GM18951 (cell line): ENCODE results near the gene MT1G.

Experiments
- POLR2A ChIP-seq: IDR thresholded peaks from 4 replicates; pipeline ENCODE4 v1.6.1; 2011; ENCODE audit warnings: mild to moderate bottlenecking; ENCODE audit not compliant: insufficient read length, insufficient read depth; ENCODE audit errors: extremely low read depth
- in situ Hi-C: fragments of 300-500 bp; cut with MboI; formaldehyde crosslinking; loops from one replicate; pipeline ENCODE4 v1.12.0; 2022; ENCODE audit warnings: low sequenced_read_pairs, mixed read lengths, inconsistent platforms; ENCODE audit not compliant: unreplicated experiment

Gene MT1G

DNA sequence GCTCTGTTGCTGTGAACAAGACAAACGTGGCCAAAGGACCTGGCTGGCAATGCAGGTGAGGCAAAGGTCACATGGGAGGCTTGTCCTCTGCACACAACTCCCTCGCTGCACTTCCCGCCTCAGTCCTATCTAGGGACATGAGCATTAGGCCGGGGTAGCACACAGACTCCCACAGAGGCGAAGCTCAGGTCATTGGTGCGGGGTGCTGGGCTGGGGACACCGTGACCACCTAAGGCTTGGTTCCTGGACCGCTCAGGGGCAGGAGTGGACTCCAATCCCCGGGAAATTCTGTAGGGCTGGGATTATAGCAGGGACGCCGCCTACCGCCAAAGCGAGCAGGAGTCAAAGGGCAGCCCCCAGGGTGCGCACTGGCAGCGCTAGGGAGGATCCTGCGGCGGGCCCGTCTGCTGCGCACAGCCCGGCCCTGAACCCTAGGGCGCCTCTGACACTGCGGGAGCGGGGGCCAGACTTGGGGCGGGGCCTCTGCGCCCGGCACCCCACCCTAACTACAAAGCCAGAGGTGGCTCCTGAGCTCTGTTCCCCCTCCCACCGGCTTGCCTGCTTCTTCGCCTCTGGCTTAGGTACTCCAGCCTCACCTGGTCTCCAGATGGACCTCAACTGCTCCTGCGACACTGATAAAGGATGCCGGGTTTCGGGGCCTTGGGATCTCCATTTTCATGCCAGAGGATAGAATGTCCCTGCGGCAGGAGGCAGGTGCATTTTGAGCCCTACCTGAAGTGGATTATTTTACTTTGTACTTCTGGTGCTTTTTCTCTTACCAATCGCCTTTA, 20.0 kb downstream of the MT1G start:
- in situ Hi-C loops = no loop called here
- TF ChIP-seq POLR2A = no peak

DNA sequence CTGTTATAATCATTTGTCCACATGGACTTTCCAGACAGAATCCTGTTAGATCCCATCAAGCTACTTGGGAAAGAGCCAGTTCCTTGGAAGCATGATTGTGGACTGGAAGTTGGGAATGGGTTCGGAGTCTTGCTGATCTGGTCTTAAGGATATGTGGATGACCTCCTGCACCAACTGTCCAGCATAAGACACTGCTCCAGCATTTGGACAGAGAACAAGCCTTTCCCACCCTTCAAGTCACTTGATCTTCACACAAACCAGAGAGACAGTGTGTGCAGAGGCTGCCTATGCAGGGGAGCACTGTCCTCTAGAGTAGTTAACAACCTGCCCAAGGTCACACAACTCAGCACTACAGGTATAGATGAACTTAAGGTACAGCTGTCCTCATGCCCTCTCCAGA, 22.0 kb downstream of the MT1G start:
- TF ChIP-seq POLR2A = no peak
- in situ Hi-C loops = no loop called here

DNA sequence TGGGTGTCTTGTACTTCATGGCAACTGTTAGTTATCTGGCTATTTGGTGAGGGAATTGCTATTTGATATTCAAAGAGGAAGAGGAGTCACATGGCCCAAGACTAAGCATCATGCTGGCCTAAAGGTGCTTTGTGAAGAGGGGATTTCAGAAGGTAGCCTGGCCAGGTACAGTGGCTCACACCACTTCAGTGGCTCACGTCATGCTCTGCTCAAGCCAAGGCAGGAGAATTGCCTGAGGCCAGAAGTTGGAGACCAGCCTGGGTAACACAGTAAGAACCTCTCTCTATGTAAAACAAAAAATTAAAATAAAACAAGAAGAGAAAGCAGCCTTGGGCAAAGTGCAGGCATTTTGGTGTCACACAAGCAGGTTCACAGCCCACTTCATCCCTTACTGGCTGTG, 22.6 kb downstream of the MT1G start:
- in situ Hi-C loops = no loop called here
- no peak for TF ChIP-seq POLR2A

DNA sequence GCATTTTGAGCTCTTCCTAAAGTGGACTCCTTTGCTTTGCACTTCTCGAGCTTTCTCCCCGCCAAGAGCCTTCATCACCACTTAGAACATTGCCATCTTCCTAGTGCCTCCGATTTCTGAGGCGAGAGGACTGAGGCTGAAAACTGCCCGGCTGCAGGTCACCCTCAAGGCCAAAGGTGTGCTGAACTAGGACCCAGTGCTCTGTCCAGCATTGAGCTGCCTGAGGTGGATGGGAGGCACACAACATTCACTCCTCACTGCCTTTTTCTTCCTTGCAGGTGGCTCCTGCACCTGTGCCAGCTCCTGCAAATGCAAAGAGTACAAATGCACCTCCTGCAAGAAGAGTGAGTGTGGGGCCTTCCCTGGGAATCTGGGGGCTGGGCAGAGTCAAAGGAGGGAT, 24.0 kb downstream of the MT1G start:
- in situ Hi-C loops = no loop called here
- TF ChIP-seq POLR2A = no peak

DNA sequence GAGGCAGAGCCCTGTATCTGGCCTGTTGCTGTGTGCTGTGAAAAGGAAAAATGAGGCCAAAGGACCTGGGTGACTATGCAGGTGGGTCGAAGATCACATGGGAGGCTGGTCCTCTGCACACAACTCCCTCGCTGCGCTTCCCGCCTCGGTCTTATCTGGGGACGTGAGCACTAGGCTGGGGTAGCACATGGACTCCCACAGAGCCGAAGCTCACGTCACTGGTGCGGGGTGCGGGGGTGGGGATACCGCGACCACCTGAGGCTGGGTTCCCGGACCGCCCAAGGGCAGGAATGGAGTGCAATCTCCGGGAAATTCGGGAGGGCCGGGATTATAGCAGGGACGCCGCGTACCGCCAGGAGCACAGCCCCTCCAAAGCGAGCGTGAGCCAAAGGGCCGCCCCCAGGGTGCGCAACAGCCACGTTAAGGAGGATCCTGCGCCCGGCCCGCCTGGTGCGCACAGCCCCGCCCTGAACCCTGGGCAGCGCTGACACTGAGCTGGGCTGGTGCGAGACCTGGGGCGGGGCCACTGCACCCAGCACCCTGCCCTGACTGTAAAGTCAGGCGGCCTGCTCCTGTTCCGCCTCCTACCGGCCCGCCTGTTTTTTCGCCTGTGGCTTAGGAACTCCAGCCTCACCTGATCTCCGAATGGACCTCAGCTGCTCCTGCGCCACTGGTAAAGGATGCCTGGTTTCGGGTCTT, 24.6 kb downstream of the MT1G start:
- in situ Hi-C loops = no loop called here
- TF ChIP-seq POLR2A = no peak

DNA sequence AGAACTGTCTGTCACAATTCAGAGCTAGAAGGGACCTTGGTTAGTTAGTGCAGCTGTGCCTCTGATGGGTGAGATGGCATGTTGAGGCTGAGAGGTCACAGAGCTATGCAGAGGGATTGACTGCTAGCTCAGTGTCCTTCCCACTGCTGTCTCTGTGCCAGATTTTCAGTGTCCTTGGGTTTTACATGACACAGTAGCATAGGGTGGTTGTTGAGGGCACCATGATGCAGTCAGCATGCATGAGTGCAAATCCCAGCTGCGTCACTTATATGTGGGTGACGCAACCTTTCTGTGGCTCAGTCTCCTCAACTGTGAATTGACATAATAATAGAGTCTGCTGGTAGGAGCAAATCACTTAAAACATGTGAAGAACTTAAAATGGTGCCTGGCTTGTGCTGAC, 26.7 kb downstream of the MT1G start:
- in situ Hi-C loops = no loop called here
- TF ChIP-seq POLR2A = no peak

DNA sequence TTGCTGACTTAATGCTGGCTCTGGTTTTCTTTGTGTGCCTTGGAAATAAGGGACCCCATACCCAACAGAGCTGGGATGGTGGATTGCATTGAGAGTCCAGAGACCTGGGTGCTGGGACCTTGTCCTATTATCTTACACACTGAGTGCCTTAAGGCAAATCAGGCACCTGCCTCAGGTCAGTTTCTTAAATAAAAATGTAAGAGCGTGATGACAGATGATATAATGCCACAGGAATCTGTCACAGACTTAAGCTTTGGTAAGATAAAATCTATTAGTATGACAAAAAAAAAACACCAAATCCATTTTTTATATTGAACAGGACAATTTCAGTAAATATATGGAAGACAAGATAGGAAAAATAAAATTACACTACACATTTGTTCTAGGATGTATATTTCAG, 27.8 kb downstream of the MT1G start:
- in situ Hi-C loops = no loop called here
- TF ChIP-seq POLR2A = no peak

DNA sequence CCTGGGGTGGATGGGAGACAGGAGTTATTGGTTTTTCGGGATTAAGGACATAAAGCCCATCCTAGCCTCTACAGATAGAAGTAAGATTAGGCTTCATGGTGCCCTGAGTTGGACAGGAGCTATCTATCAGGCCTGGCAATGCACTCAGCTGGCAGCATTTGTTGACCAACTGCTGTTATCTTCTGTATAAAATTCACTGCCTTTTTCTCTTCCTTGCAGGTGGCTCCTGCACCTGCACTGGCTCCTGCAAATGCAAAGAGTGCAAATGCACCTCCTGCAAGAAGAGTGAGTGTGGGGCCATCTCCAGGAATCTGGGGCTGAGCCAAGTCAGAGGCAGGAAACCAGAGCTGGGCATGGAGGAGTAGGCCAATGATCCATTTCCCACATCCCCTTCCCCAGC, 28.8 kb downstream of the MT1G start:
- in situ Hi-C loops = no loop called here
- no peak for TF ChIP-seq POLR2A

DNA sequence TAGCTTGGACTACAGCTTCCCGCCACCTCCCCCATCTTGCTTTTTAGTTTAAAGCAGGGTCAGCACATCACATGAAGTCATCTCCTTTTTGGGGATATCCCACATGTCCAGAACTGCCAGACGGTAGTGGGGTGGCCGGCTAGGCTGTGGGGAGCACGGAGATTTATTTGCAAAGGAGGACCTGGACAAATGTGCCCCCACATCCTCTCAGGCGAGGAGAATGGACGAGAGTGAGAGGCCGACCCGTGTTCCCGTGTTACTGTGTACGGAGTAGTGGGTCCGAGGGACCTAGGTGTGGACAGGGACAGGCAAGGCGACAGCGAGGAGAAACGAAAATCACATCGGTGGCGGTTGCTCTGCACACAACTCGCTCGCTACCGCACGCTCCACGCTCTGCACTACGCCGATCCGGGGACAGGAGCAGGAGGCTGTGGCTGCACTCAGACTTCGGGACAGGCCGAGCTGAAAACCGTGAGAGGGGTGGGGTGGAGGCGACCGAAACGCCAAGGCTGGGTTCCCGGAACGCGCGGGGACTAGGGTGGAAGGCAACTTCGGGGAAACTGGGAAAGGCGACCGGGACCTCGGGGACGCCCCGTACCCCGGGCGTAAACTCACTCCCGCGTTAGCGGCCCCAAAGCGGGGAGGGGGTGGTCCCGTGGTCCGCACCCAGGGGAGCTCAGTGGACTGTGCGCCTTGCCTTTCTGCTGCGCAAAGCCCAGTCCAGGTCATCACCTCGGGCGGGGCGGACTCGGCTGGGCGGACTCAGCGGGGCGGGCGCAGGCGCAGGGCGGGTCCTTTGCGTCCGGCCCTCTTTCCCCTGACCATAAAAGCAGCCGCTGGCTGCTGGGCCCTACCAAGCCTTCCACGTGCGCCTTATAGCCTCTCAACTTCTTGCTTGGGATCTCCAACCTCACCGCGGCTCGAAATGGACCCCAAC, 29.8 kb downstream of the MT1G start, which contains the start of gene MT1A:
TSS of gene MT1A (plus strand) at position 853 of the 937 bp plus-strand sequence. CDS start at position 926, 73 bp downstream.
- in situ Hi-C loops = no loop called here
- no peak for TF ChIP-seq POLR2A

DNA sequence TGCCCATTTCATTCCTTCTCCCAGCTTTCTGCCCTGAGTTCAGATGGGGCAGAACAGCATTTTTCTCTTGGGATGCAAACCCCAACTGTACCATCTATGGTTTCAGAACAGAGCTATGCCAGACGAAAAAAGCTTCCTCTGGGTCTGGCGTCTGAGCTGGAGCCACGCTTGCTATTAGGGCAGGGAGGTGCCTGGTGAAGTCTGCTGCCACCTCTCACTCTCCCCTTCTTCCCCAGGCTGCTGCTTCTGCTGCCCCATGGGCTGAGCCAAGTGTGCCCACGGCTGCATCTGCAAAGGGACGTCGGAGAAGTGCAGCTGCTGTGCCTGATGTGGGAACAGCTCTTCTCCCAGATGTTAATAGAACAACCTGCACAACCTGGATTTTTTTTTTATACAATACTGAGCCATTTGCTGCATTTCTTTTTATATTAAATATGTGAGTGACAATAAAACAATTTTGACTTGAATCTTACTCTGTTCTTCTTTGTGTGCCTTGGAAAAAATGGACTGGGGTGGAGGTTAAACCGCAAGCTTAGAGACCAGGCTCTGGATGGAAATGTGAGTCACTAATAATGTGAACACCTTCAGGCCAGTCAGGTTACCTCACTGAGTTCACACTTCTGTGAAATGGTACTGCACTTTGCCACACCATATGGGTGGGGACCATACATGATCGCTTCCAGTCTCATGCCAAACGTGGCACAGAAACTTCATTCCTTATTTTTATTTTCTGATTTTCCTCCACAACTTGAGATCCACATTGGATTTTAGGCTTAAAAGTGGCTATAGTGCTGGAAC, 31.1 kb downstream of the MT1G start:
- no peak for TF ChIP-seq POLR2A
- in situ Hi-C loops = no loop called here

DNA sequence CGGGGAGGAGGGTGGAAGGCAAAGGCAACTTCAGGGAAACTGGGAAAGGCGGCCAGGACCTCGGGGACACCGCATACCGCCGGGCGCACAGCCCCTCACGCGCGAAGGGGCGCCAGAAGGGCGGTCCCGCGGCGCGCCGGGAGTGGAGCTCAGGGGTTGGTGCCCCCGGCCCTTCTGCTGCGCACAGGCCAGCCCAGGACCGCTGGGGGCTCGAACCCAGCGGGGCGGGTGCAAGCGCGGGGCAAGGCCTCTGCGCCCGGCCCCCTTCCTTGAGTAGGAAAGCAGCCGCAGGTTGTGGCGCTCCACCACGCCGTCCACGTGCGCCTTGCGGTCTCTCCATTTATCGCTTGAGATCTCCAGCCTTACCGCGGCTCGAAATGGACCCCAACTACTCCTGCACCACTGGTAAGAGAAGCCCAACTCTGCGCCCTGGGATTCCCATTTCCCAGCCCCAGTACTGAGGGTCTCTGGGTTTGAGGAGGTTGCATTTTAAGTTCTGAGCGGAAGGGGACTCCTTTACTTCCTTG, 32.4 kb downstream of the MT1G start:
- no peak for TF ChIP-seq POLR2A
- in situ Hi-C loops = no loop called here

DNA sequence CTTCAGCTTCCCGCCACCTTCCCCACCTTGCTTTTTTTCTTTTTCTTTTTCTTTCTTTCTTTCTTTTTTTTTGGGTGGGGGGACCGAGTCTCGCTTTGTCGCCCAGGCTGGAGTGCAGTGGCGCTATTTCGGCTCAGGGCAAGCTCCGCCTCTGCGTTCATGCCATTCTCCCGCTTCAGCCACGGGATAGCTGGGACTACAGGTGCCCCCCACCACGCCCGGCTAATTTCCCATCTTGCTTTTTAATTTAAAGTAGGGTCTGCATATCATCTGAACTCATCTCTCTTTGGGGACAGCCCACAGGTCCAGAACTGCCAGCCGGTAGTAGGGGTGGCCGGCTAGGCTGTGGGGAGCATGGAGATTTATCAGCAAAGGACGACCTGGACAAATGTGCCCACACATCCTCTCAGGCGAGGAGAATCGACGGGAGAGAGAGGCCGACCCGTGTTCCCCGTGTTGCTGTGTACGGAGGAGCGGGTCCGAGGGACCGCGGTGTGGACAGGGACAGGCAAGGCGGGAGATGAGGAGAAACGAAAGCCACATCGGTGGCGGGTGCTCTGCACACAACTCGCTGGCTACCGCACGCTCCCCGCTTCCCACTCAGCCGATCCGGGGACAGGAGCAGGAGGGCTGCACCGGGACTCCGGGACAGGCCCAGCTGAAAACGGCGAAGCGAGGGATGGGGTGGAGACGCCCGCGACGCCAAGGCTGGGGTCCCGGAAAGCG, 33.0 kb downstream of the MT1G start:
- in situ Hi-C loops = no loop called here
- no peak for TF ChIP-seq POLR2A
